Activated CD4-positive, alpha-beta memory T cell treated with anti-CD3 and anti-CD28 coated beads for 36 hours (primary cell): Measurements from ENCODE around the gene SMIM20. TPM values are rescaled to one million over a fixed set of nuclear protein-coding genes. Genes with fewer than 3 reads are reported as not detected.

Experiments used
- CTCF ChIA-PET: fragments of 350-600 bp; sonication (Branson Sonifier 250); formaldehyde crosslinking; loops from one replicate; lab custom pipeline; 2021; ENCODE audit warnings: antibody characterized with exemption, inconsistent platforms; lab: Charles Lee
- POLR2A ChIA-PET: fragments of 350-600 bp; sonication (Branson Sonifier 250); formaldehyde crosslinking; loops from one replicate; lab custom pipeline; 2021; ENCODE audit warnings: antibody characterized with exemption; lab: Charles Lee
- DNase-seq: peaks from one replicate; pipeline ENCODE4 v3.0.0-alpha.2; 2020
- H3K27ac Mint-ChIP-seq: one replicate; pipeline ENCODE4 v1.8.0; 2021; ENCODE audit warnings: mixed read lengths
- H3K27me3 Mint-ChIP-seq: one replicate; pipeline ENCODE4 v1.8.0; 2021; ENCODE audit warnings: mixed read lengths
- H3K36me3 Mint-ChIP-seq: one replicate; pipeline ENCODE4 v1.8.0; 2021; ENCODE audit warnings: mixed read lengths
- H3K4me1 Mint-ChIP-seq: one replicate; pipeline ENCODE4 v1.8.0; 2021; ENCODE audit warnings: low read depth, mixed read lengths
- H3K4me3 Mint-ChIP-seq: one replicate; pipeline ENCODE4 v1.8.0; 2021; ENCODE audit warnings: mild to moderate bottlenecking, mixed read lengths
- H3K9me3 Mint-ChIP-seq: one replicate; pipeline ENCODE4 v1.8.0; 2021; ENCODE audit warnings: mixed read lengths
- intact Hi-C: fragments of 100-400 bp; cut with micrococcal nuclease; formaldehyde crosslinking; loops from one replicate; pipeline ENCODE4 v1.15.1; 2023
- total RNA-seq, 2 experiments: library from RNA; stranded (reverse); gene quantifications; one replicate each; pipeline ENCODE4 v1.2.3, GENCODE V29; 2021

SMIM20 gene
- total RNA-seq, 2 experiments from 2014 or later: 26.0 to 28.0 TPM

- Mint-ChIP-seq H3K27ac (no peak overlapping the region), H3K27me3 (no peaks in the 10 kb centered on the region), H3K4me1 (peaks cover 20% of the 10 kb centered on the region), H3K4me3 (no peak overlapping the region), H3K9me3 (no peaks in the 10 kb centered on the region), H3K36me3 (peaks cover 5% of the 10 kb centered on the region)
- intact Hi-C loops: loop anchor here (10.0 kb wide), 1 partner anchor 602 kb away; the partner anchor contains the start of gene ZCCHC4
- POLR2A ChIA-PET: no interaction called here
- DNase-seq: no peak
- CTCF ChIA-PET: no interaction called here
Measured at GRCh38 chr4:25916870-25917269, 2.9 kb downstream of the SMIM20 start.

GRCh38 chr4:25919676-25920075 lies 5.7 kb downstream of the SMIM20 start:
- POLR2A ChIA-PET: no interaction called here
- Mint-ChIP-seq H3K27me3 (no peaks in the 10 kb centered on the region), H3K4me1 (peaks cover 12% of the 10 kb centered on the region), H3K9me3 (no peaks in the 10 kb centered on the region), H3K27ac (no peak overlapping the region), H3K4me3 (no peak overlapping the region), H3K36me3 (peaks cover 5% of the 10 kb centered on the region)
- intact Hi-C loops: loop anchor here (10.0 kb wide), 1 partner anchor 605 kb away; the partner anchor contains the start of gene ZCCHC4
- DNase-seq: no peak
- CTCF ChIA-PET: interaction anchor here (1.3 kb wide), 1 partner anchor 69 kb away, joined by 6 read pairs; no protein-coding TSS in a partner anchor

DNA sequence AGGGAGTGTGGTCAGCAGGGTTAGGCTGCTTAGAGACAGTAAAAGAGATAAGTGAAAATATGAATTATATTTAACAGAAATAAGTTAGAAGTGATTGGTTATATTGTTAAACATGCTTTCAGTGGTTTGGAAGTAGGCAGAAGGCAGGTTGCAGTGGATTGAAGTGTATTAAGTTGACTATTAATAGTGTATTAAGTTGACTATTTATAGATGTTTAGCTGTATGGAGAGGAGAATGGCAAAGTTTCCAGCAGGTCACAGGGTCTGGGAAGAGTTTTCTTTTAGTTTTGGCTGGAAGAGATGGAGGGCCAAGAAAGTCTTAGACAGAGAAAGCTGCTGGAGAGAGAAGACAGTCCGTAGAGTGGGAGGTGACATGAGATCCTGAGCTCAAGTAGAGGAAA lies 7.9 kb downstream of the SMIM20 start:
- no peak overlapping the region for H3K4me3 Mint-ChIP-seq
- ChIA-PET CTCF (interaction anchor here (1.6 kb wide), 1 partner anchor 9 kb away, joined by 4 read pairs; no protein-coding TSS in a partner anchor), POLR2A (no interaction called here)
- no peak overlapping the region for H3K27ac Mint-ChIP-seq
- H3K9me3 Mint-ChIP-seq: no peaks in the 10 kb centered on the region
- intact Hi-C loops: no loop called here
- DNase-seq: no peak
- peaks cover 5% of the 10 kb centered on the region for H3K36me3 Mint-ChIP-seq
- no peaks in the 10 kb centered on the region for H3K27me3 Mint-ChIP-seq
- H3K4me1 Mint-ChIP-seq: peaks cover 9% of the 10 kb centered on the region

DNA sequence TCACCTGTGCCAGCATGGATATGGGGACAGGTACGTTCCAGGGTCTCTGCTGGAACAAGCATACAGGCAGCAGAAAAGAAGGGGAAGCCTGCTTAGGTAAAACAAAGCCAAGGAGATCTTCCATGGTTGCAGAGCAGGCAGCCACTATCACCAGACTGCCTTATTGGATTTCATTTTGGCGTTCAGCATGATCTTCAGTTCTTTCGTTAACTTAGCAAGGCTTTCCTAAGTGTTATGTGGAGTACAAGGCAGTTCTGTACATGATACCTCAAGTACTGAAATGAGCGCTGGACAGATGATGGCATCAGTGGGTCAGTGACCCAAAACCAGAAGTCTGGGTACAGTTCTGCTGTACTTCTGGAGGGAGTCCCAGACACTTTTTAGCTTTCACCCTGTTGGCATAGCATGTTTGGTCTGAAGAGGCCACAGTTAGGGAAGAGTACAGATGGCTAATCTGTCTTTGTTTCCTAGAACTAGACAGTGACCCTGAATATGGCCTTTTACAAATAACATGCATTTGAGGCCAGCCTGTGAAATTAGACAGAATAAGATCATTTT lies 8.9 kb downstream of the SMIM20 start:
- ChIA-PET CTCF (no interaction called here), POLR2A (interaction anchor here (1.3 kb wide), 1 partner anchor 11 kb away, joined by 3 read pairs; no protein-coding TSS in a partner anchor)
- no peak overlapping the region for H3K4me3 Mint-ChIP-seq
- H3K9me3 Mint-ChIP-seq: no peaks in the 10 kb centered on the region
- H3K27ac Mint-ChIP-seq: no peak overlapping the region
- intact Hi-C loops: no loop called here
- peaks cover 5% of the 10 kb centered on the region for H3K36me3 Mint-ChIP-seq
- H3K4me1 Mint-ChIP-seq: peaks cover 9% of the 10 kb centered on the region
- DNase-seq: no peak
- H3K27me3 Mint-ChIP-seq: no peaks in the 10 kb centered on the region

- intact Hi-C loops: no loop called here
- Mint-ChIP-seq H3K9me3 (no peaks in the 10 kb centered on the region), H3K4me1 (peaks cover 9% of the 10 kb centered on the region), H3K36me3 (peaks cover 5% of the 10 kb centered on the region), H3K4me3 (no peak overlapping the region), H3K27ac (no peak overlapping the region), H3K27me3 (no peaks in the 10 kb centered on the region)
- ChIA-PET CTCF (interaction anchor here (1.2 kb wide), 1 partner anchor 11 kb away, joined by 3 read pairs; no protein-coding TSS in a partner anchor), POLR2A (interaction anchor here (0.7 to 1.3 kb wide), 2 partner anchors 10 to 12 kb away, joined by 3 read pairs; partner anchors contain the start of gene SMIM20)
- no peak for DNase-seq
Measured at GRCh38 chr4:25923745-25924144, 9.7 kb downstream of the SMIM20 start.

- H3K27ac Mint-ChIP-seq: no peak overlapping the region
- no peaks in the 10 kb centered on the region for H3K27me3 Mint-ChIP-seq
- CTCF ChIA-PET: interaction anchor here (0.6 to 2.0 kb wide), 7 partner anchors 10 to 393 kb away, joined by 3 to 11 read pairs (median 3); partner anchors contain the start of gene SMIM20
- intact Hi-C loops: no loop called here
- peak; percentile 56 for DNase-seq
- H3K4me1 Mint-ChIP-seq: peaks cover 9% of the 10 kb centered on the region
- POLR2A ChIA-PET: no interaction called here
- H3K36me3 Mint-ChIP-seq: peaks cover 13% of the 10 kb centered on the region
- no peak overlapping the region for H3K4me3 Mint-ChIP-seq
- H3K9me3 Mint-ChIP-seq: no peaks in the 10 kb centered on the region
Measured at GRCh38 chr4:25925486-25926201, 11.6 kb downstream of the SMIM20 start.

DNA sequence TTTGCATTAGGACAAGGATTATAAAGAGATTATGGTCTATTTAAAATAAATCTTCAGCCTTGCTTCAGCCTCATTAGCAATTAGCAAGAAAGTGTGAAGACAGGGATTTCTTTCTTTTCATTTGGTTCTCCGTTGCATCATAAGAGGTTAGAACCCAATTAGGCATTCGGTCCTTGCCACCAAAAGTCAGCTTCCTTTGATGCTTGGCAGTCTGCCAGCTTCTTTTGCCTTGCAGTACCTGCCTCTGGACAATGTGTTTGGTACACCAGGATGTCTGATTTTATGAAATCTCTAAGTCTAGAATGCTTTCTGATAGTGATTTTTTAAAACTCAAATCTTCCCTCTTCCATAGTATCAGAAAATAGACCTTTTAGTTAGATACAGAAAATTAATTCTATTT lies 12.4 kb downstream of the SMIM20 start:
- intact Hi-C loops: no loop called here
- Mint-ChIP-seq H3K9me3 (no peaks in the 10 kb centered on the region), H3K27ac (no peak overlapping the region), H3K4me1 (peaks cover 5% of the 10 kb centered on the region), H3K27me3 (no peaks in the 10 kb centered on the region), H3K36me3 (peaks cover 8% of the 10 kb centered on the region), H3K4me3 (no peak overlapping the region)
- DNase-seq: peak; percentile 34
- ChIA-PET CTCF (interaction anchor here (0.6 to 2.0 kb wide), 6 partner anchors 11 to 392 kb away, joined by 3 to 11 read pairs (median 3); no protein-coding TSS in a partner anchor), POLR2A (no interaction called here)

DNA sequence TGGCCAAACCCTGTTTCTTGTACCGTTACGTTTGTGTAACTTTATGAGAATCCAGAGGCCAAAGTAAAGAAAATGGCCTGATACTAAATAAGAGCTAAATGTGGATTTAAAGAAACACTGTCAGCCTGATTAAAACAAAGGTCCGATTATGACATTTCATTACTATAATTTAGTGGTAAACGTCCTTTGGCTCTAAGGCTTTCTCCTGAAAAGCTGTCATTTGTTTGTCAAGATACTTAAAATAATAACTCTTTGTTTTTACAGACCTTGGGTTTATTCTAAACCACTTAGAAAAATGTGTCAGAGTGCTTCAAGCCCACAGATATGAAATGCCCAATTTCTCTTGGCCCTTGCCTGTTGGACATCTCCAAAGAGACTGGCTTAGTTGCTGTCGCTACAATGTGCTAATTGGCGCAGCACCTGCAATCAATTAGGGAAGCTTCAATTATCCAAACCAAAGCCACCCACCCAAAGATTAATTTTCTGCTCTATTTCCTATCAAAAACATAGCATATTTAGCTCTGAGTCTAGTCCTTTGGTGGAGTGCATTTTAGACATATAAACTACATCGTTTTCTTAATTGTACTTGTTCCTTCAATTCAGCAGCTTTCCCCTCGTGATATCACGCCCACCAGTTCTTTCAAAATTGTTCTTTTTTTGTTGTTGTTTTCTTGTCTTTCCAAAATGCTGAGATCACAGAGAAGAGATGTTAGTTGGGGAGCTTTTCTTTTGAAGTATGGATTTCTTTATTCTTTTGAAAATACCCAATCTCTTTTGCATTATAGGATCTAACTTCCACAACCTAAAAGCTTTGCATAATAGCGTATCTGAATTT lies 13.6 kb downstream of the SMIM20 start:
- CTCF ChIA-PET: interaction anchor here (0.8 to 2.2 kb wide), 6 partner anchors 14 to 161 kb away, joined by 3 to 8 read pairs (median 4); no protein-coding TSS in a partner anchor
- intact Hi-C loops: no loop called here
- POLR2A ChIA-PET: no interaction called here

DNA sequence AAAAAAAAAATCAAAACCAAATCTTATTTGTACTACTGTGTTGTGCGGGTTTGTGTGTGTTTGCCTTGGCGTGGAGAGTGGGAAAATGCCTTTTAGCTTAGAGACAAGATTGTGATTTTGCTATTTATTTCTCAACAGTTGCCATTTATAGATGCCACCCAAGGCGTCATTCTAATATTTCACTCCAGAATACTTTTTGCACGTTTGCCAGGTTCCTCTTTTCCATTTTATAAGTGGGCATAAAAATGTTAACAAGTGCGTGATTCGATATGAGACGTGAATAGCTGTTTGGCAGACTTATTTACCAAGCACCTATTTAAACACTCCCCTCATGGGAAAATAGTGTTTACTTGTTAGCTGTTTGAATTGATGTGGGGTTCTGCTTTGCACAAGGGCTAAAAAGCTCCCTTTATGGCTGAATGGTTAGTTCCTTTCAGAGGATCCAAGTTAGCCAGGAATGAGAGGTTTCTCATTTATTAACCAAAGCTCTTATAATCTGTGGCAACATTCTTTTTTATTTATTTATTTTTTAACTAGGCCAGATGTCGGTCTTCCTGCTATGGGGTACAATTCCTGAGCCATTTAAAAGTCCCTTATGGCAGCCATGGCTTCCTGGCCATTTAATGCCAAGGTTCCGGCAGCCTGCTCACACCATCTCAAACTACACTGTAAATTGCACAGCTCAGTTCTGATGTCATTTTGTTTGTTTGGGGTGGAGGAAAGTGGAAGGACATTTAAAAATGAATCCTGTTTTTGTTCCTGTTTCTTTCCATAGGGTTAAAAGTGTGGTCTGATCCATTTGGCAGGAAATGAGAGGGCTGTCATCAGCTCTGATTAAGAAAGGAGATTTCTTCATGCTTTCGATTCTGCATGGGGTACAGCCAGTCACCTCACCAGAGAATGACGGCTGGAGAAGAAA lies 14.6 kb downstream of the SMIM20 start:
- Mint-ChIP-seq H3K9me3 (no peaks in the 10 kb centered on the region), H3K27me3 (no peaks in the 10 kb centered on the region), H3K36me3 (peaks cover 8% of the 10 kb centered on the region), H3K4me3 (no peak overlapping the region), H3K27ac (no peak overlapping the region), H3K4me1 (peaks cover 5% of the 10 kb centered on the region)
- ChIA-PET POLR2A (no interaction called here), CTCF (interaction anchor here (0.8 to 2.2 kb wide), 5 partner anchors 13 to 160 kb away, joined by 3 to 8 read pairs (median 4); no protein-coding TSS in a partner anchor)
- DNase-seq: no peak
- intact Hi-C loops: no loop called here

More for the DNA sequence above, 13.6 kb downstream of the SMIM20 start:
- Mint-ChIP-seq H3K9me3 (no peaks in the 10 kb centered on the region), H3K36me3 (peaks cover 8% of the 10 kb centered on the region), H3K4me1 (peaks cover 5% of the 10 kb centered on the region), H3K4me3 (no peak overlapping the region), H3K27me3 (no peaks in the 10 kb centered on the region), H3K27ac (no peak overlapping the region)
- DNase-seq: no peak

GRCh38 chr4:25929298-25929686 lies 15.3 kb downstream of the SMIM20 start:
- H3K27ac Mint-ChIP-seq: no peak overlapping the region
- peaks cover 8% of the 10 kb centered on the region for H3K36me3 Mint-ChIP-seq
- H3K27me3 Mint-ChIP-seq: no peaks in the 10 kb centered on the region
- no peak for DNase-seq
- H3K4me3 Mint-ChIP-seq: no peak overlapping the region
- peaks cover 5% of the 10 kb centered on the region for H3K4me1 Mint-ChIP-seq
- ChIA-PET CTCF (interaction anchor here (2.2 kb wide), 1 partner anchor 59 kb away, joined by 8 read pairs; no protein-coding TSS in a partner anchor), POLR2A (no interaction called here)
- intact Hi-C loops: no loop called here
- no peaks in the 10 kb centered on the region for H3K9me3 Mint-ChIP-seq
